ENCODE results near the gene FCRL4.
A peak's percentile ranks its signal among the peaks of the same experiment; 100 is the strongest.

The FCRL4 gene

GRCh38 chr1:157596384-157596783, 1.5 kb downstream of the FCRL4 start:
- FAIRE-seq (peak; percentile 76), DNase-seq (ENCODE audit: insufficient read length, low spot score) (no peak)
- TF ChIP-seq POLR2A (IDR thresholded peaks at IDR 0.05; ENCODE audit: low read depth, low read length) (no peak), SPI1 (IDR thresholded peaks at IDR 0.05; ENCODE audit: low read depth, low read length) (no peak), PAX5 (IDR thresholded peaks at IDR 0.05; ENCODE audit: insufficient read depth, low read length, severe bottlenecking) (no peak), POU2F2 (IDR thresholded peaks at IDR 0.05; ENCODE audit: low read depth, low read length) (no peak), TAF1 (IDR thresholded peaks at IDR 0.05; ENCODE audit: low read depth, low read length) (no peak), POLR2AphosphoS5 (IDR thresholded peaks at IDR 0.05; ENCODE audit: low read depth, low read length) (no peak)

DNA sequence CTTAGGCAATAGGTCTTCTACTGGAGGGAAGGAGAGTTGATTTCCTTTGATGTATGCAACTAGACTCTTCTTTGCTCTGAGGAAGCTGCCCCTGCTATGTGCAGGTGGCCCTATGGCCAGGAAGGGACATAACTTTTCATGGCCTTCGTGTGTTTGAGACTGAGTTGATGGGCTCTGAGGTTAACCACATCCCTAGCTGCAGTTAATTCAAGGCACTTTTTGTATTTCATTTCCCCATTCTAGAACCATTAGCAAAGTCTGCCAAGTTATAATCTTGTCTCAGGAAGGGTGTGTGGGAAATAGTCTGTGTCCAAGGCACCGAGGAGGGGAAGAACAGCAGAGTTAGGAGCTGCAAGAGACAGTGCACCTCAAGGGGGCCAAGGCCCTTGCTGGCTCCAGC, 2.5 kb downstream of the FCRL4 start:
- DNase-seq (ENCODE audit: insufficient read length, low spot score) (no peak), FAIRE-seq (peak; percentile 96)
- TF ChIP-seq PAX5 (IDR thresholded peaks at IDR 0.05; ENCODE audit: insufficient read depth, low read length, severe bottlenecking) (no peak), POLR2AphosphoS5 (IDR thresholded peaks at IDR 0.05; ENCODE audit: low read depth, low read length) (no peak), TAF1 (IDR thresholded peaks at IDR 0.05; ENCODE audit: low read depth, low read length) (no peak), POLR2A (IDR thresholded peaks at IDR 0.05; ENCODE audit: low read depth, low read length) (no peak), POU2F2 (IDR thresholded peaks at IDR 0.05; ENCODE audit: low read depth, low read length) (peak; percentile 78), SPI1 (IDR thresholded peaks at IDR 0.05; ENCODE audit: low read depth, low read length) (peak; percentile 97)

GRCh38 chr1:157585984-157586383, 11.9 kb downstream of the FCRL4 start:
- FAIRE-seq (no peak), DNase-seq (ENCODE audit: insufficient read length, low spot score) (no peak)
- no peak for TF ChIP-seq POU2F2 (IDR thresholded peaks at IDR 0.05; ENCODE audit: low read depth, low read length)
- TF ChIP-seq SPI1 (IDR thresholded peaks at IDR 0.05; ENCODE audit: low read depth, low read length) = no peak
- TF ChIP-seq TAF1 (IDR thresholded peaks at IDR 0.05; ENCODE audit: low read depth, low read length) = no peak
- no peak for TF ChIP-seq POLR2AphosphoS5 (IDR thresholded peaks at IDR 0.05; ENCODE audit: low read depth, low read length)
- no peak for TF ChIP-seq POLR2A (IDR thresholded peaks at IDR 0.05; ENCODE audit: low read depth, low read length)
- no peak for TF ChIP-seq PAX5 (IDR thresholded peaks at IDR 0.05; ENCODE audit: insufficient read depth, low read length, severe bottlenecking)

GRCh38 chr1:157584503-157584902, 13.4 kb downstream of the FCRL4 start:
- no peak for FAIRE-seq
- DNase-seq (ENCODE audit: insufficient read length, low spot score) = no peak
- TF ChIP-seq PAX5 (IDR thresholded peaks at IDR 0.05; ENCODE audit: insufficient read depth, low read length, severe bottlenecking) = no peak
- TF ChIP-seq POLR2A (IDR thresholded peaks at IDR 0.05; ENCODE audit: low read depth, low read length) = no peak
- no peak for TF ChIP-seq POLR2AphosphoS5 (IDR thresholded peaks at IDR 0.05; ENCODE audit: low read depth, low read length)
- TF ChIP-seq SPI1 (IDR thresholded peaks at IDR 0.05; ENCODE audit: low read depth, low read length) = no peak
- TF ChIP-seq TAF1 (IDR thresholded peaks at IDR 0.05; ENCODE audit: low read depth, low read length) = no peak
- TF ChIP-seq POU2F2 (IDR thresholded peaks at IDR 0.05; ENCODE audit: low read depth, low read length) = no peak

DNA sequence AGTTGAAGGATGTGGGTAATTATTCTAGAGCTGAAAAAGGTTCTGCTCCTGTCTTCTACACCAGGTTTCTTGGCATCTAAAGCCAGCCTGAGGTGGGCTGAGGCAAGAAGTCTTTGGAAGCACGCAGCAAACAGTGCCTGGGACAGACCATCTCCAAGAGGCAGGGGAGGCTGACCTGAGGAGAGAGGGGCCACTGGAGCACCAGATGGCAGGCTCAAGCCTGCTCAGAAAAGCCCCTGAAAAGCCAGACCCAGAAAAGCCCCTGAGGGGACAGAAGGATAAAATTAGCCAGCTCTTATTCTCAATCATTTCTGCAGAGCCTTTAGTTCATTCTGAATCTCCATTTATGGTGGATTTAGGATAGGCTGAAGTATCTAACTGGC, 17.1 kb downstream of the FCRL4 start:
- TF ChIP-seq POLR2A (IDR thresholded peaks at IDR 0.05; ENCODE audit: low read depth, low read length) (no peak), SPI1 (IDR thresholded peaks at IDR 0.05; ENCODE audit: low read depth, low read length) (no peak), PAX5 (IDR thresholded peaks at IDR 0.05; ENCODE audit: insufficient read depth, low read length, severe bottlenecking) (no peak), POLR2AphosphoS5 (IDR thresholded peaks at IDR 0.05; ENCODE audit: low read depth, low read length) (no peak), TAF1 (IDR thresholded peaks at IDR 0.05; ENCODE audit: low read depth, low read length) (no peak), POU2F2 (IDR thresholded peaks at IDR 0.05; ENCODE audit: low read depth, low read length) (no peak)
- no peak for FAIRE-seq
- no peak for DNase-seq (ENCODE audit: insufficient read length, low spot score)

GRCh38 chr1:157580179-157580827, 17.6 kb downstream of the FCRL4 start:
- DNase-seq (ENCODE audit: insufficient read length, low spot score) (no peak), FAIRE-seq (peak; percentile 84)
- TF ChIP-seq SPI1 (IDR thresholded peaks at IDR 0.05; ENCODE audit: low read depth, low read length) (no peak), TAF1 (IDR thresholded peaks at IDR 0.05; ENCODE audit: low read depth, low read length) (no peak), POLR2AphosphoS5 (IDR thresholded peaks at IDR 0.05; ENCODE audit: low read depth, low read length) (no peak), PAX5 (IDR thresholded peaks at IDR 0.05; ENCODE audit: insufficient read depth, low read length, severe bottlenecking) (no peak), POLR2A (IDR thresholded peaks at IDR 0.05; ENCODE audit: low read depth, low read length) (no peak), POU2F2 (IDR thresholded peaks at IDR 0.05; ENCODE audit: low read depth, low read length) (no peak)

DNA sequence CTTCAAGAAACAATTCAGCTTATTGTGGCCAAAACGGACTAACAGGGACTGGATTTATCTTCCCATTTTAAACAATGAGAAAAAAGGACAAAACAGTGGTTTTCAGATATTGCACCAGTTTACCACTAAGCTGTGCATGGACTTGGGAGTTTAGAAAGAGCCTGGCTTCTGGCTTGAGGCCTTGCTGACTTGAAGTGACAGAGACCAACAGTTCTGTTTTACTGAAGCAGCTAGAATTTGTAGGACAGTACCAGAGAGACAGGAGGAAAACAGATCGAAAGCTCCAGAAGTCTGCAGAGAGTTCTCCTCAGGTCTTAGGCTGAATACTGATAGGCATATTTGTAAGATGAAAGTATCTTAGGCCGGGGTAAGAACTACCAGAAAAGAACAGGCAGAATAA, 20.5 kb downstream of the FCRL4 start:
- DNase-seq (ENCODE audit: insufficient read length, low spot score) (no peak), FAIRE-seq (no peak)
- TF ChIP-seq POLR2AphosphoS5 (IDR thresholded peaks at IDR 0.05; ENCODE audit: low read depth, low read length) = no peak
- no peak for TF ChIP-seq TAF1 (IDR thresholded peaks at IDR 0.05; ENCODE audit: low read depth, low read length)
- no peak for TF ChIP-seq POU2F2 (IDR thresholded peaks at IDR 0.05; ENCODE audit: low read depth, low read length)
- TF ChIP-seq SPI1 (IDR thresholded peaks at IDR 0.05; ENCODE audit: low read depth, low read length) = no peak
- TF ChIP-seq POLR2A (IDR thresholded peaks at IDR 0.05; ENCODE audit: low read depth, low read length) = no peak
- TF ChIP-seq PAX5 (IDR thresholded peaks at IDR 0.05; ENCODE audit: insufficient read depth, low read length, severe bottlenecking) = no peak

- FAIRE-seq = no peak
- TF ChIP-seq TAF1 (IDR thresholded peaks at IDR 0.05; ENCODE audit: low read depth, low read length) (no peak), PAX5 (IDR thresholded peaks at IDR 0.05; ENCODE audit: insufficient read depth, low read length, severe bottlenecking) (no peak), POLR2AphosphoS5 (IDR thresholded peaks at IDR 0.05; ENCODE audit: low read depth, low read length) (no peak), POU2F2 (IDR thresholded peaks at IDR 0.05; ENCODE audit: low read depth, low read length) (no peak), POLR2A (IDR thresholded peaks at IDR 0.05; ENCODE audit: low read depth, low read length) (no peak), SPI1 (IDR thresholded peaks at IDR 0.05; ENCODE audit: low read depth, low read length) (no peak)
- no peak for DNase-seq (ENCODE audit: insufficient read length, low spot score)
These were observed 22.1 kb downstream of the FCRL4 start for GRCh38 chr1:157575744-157576143.

GRCh38 chr1:157574836-157575235, 23.0 kb downstream of the FCRL4 start:
- TF ChIP-seq SPI1 (IDR thresholded peaks at IDR 0.05; ENCODE audit: low read depth, low read length) (no peak), TAF1 (IDR thresholded peaks at IDR 0.05; ENCODE audit: low read depth, low read length) (no peak), POU2F2 (IDR thresholded peaks at IDR 0.05; ENCODE audit: low read depth, low read length) (no peak), POLR2A (IDR thresholded peaks at IDR 0.05; ENCODE audit: low read depth, low read length) (no peak), POLR2AphosphoS5 (IDR thresholded peaks at IDR 0.05; ENCODE audit: low read depth, low read length) (no peak), PAX5 (IDR thresholded peaks at IDR 0.05; ENCODE audit: insufficient read depth, low read length, severe bottlenecking) (no peak)
- DNase-seq (ENCODE audit: insufficient read length, low spot score) = no peak
- FAIRE-seq = no peak
